NCI-H2227 (cell line): Measurements from ENCODE around the gene FBXL13.
"Not testable (repeated sequence)": the region's sequence is repeated elsewhere in the genome, so short reads cannot be mapped to it uniquely, and the experiment has no call there.

Experiments used
- DNase-seq: peaks from one replicate; lab custom pipeline; 2025; ENCODE audit not compliant: unreplicated experiment; lab: John Stamatoyannopoulos, UW

Gene FBXL13

GRCh38 chr7:102830197-102830596 is 244.4 kb downstream of the FBXL13 start:
- no peak for DNase-seq

GRCh38 chr7:102829075-102829474 is 245.5 kb downstream of the FBXL13 start:
- DNase-seq: no peak

GRCh38 chr7:102828286-102828685 is 246.3 kb downstream of the FBXL13 start:
- no peak for DNase-seq

GRCh38 chr7:102823390-102824119 is 251.0 kb downstream of the FBXL13 start:
- DNase-seq: no peak

GRCh38 chr7:102821994-102822747 is 252.4 kb downstream of the FBXL13 start:
- no peak for DNase-seq

- DNase-seq: no peak
Measured at GRCh38 chr7:102819151-102819550, 255.4 kb downstream of the FBXL13 start.

GRCh38 chr7:102817616-102818573 is 256.7 kb downstream of the FBXL13 start:
- DNase-seq: no peak

GRCh38 chr7:102814025-102814471 is 260.5 kb downstream of the FBXL13 start:
- no peak for DNase-seq

- DNase-seq: no peak
Measured at GRCh38 chr7:102813191-102814024, 261.2 kb downstream of the FBXL13 start.

- no peak for DNase-seq
Measured at GRCh38 chr7:102811942-102812678, 262.5 kb downstream of the FBXL13 start.

GRCh38 chr7:102810916-102811315 is 263.7 kb downstream of the FBXL13 start:
- no peak for DNase-seq

GRCh38 chr7:102806613-102807012 is 268.0 kb downstream of the FBXL13 start:
- no peak for DNase-seq

GRCh38 chr7:102795987-102796595 is 278.5 kb downstream of the FBXL13 start:
- DNase-seq: not testable (repeated sequence)

GRCh38 chr7:102794567-102794966 is 280.0 kb downstream of the FBXL13 start:
- DNase-seq: not testable (repeated sequence)

- DNase-seq: peak; percentile 26
Measured at GRCh38 chr7:102791831-102792230, 282.8 kb downstream of the FBXL13 start.

GRCh38 chr7:102791367-102791766 is 283.2 kb downstream of the FBXL13 start:
- DNase-seq: peak; percentile 12

- not testable (repeated sequence) for DNase-seq
Measured at GRCh38 chr7:102790364-102791100, 284.1 kb downstream of the FBXL13 start.

- DNase-seq: peak; percentile 3
Measured at GRCh38 chr7:102788770-102789169, 285.8 kb downstream of the FBXL13 start.
